ENCODE results near the gene GTPBP10.

GTPBP10 gene

DNA sequence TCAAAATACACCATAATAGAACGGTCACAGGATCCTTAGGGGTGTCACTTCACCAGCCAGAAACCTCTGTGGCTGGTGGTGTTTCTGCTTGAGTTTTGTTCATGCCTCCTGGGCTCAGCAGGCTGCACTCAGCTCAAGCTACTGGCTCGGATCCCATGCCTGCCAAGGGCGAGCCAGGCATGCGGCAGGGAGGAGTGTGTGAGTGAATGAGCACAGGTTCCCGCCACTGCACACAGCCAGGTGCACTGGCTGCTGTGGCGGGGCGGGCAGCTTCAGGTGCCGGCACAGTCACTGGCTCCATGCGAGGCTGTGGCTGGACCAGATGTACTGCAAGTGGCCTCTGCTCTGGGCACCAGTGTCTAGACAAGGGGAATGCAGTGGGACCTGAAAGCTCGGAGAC is 86.2 kb downstream of the GTPBP10 start:
- no peak for DNase-seq (ENCODE audit: low read depth)

DNA sequence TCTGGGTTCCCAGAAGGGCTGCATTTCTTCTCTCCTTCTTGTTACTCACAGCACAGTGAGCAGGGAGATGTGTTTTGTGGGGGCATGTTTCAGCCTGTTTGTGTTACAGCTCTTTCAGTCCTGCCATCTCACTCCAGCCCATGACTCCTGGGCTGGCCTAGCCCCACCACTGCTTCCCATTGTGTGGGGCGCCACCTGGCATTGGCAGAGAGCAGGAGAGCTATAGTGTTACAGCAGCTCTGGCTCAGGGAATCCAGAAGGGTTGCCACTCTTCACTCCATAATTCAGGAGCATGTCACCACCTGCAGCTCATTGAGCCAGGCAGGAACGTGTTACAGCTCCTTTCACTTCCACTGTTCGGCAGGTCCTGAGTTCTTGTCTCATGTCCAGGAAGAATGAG is 86.7 kb downstream of the GTPBP10 start:
- no peak for DNase-seq (ENCODE audit: low read depth)
